Type B pancreatic cell (in vitro differentiated cells): ENCODE measurements around the gene ATF2. TPM values are rescaled to one million over a fixed set of nuclear protein-coding genes. Genes with fewer than 3 reads are reported as not detected.

ENCODE experiments used
- DNase-seq: peaks from one replicate; pipeline ENCODE4 v3.0.0; 2021; ENCODE audit warnings: mixed read lengths; ENCODE audit not compliant: unreplicated experiment; ENCODE audit errors: extremely low spot score
- H3K27ac Mint-ChIP-seq: 2 replicates; pipeline ENCODE4 v1.8.0; 2021; ENCODE audit warnings: mild to moderate bottlenecking, mixed read lengths
- H3K27me3 Mint-ChIP-seq: 2 replicates; pipeline ENCODE4 v1.8.0; 2021; ENCODE audit warnings: mixed read lengths
- H3K36me3 Mint-ChIP-seq: 2 replicates; pipeline ENCODE4 v1.8.0; 2021; ENCODE audit warnings: mixed read lengths
- H3K4me1 Mint-ChIP-seq: one replicate; pipeline ENCODE4 v1.8.0; 2021; ENCODE audit warnings: mixed read lengths; ENCODE audit not compliant: unreplicated experiment
- H3K4me3 Mint-ChIP-seq: 2 replicates; pipeline ENCODE4 v1.8.0; 2021; ENCODE audit warnings: mild to moderate bottlenecking, mixed read lengths
- H3K9me3 Mint-ChIP-seq: 2 replicates; pipeline ENCODE4 v1.8.0; 2021; ENCODE audit warnings: mixed read lengths
- total RNA-seq: library from RNA; stranded (reverse); gene quantifications from 2 replicates; pipeline ENCODE4 v1.2.1, GENCODE V29; 2021; ENCODE audit warnings: low replicate concordance
- TF ChIP-seq, protein P1 (sequence below): fragments of 200-600 bp; sonication (generic); conservative IDR thresholded peaks from 2 replicates; pipeline ENCODE4 v1.5.0; 2021; ENCODE audit warnings: antibody characterized with exemption, mild to moderate bottlenecking

ATF2 gene
- total RNA-seq, 1 donor from 2014 or later: 56.1 TPM

DNA sequence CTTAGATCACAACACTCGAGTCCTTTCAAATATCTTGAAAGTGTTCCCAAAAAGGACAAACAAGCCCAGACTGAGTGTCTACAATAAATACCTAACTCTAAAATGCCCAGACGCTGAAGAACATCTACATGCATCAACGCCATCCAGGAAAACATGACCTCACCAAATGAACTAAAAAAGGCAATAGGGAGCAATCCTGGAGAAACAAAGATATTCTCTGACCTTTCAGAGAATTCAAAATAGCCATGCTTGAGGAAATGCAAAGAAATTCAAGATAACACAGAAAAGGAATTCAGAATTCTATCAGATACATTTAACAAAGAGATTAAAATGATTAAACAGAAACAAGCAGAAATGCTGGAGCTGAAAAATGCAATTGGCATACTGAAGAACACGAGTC, 101.6 kb downstream of the ATF2 start:
- H3K36me3 Mint-ChIP-seq: peaks cover 27% of the 10 kb centered on the region
- TF ChIP-seq, protein P1, sequence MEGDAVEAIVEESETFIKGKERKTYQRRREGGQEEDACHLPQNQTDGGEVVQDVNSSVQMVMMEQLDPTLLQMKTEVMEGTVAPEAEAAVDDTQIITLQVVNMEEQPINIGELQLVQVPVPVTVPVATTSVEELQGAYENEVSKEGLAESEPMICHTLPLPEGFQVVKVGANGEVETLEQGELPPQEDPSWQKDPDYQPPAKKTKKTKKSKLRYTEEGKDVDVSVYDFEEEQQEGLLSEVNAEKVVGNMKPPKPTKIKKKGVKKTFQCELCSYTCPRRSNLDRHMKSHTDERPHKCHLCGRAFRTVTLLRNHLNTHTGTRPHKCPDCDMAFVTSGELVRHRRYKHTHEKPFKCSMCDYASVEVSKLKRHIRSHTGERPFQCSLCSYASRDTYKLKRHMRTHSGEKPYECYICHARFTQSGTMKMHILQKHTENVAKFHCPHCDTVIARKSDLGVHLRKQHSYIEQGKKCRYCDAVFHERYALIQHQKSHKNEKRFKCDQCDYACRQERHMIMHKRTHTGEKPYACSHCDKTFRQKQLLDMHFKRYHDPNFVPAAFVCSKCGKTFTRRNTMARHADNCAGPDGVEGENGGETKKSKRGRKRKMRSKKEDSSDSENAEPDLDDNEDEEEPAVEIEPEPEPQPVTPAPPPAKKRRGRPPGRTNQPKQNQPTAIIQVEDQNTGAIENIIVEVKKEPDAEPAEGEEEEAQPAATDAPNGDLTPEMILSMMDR: no peak
- no peak for DNase-seq
- H3K27ac Mint-ChIP-seq: no peak overlapping the region
- H3K4me3 Mint-ChIP-seq: no peak overlapping the region
- H3K4me1 Mint-ChIP-seq: no peaks in the 10 kb centered on the region
- H3K9me3 Mint-ChIP-seq: no peaks in the 10 kb centered on the region
- H3K27me3 Mint-ChIP-seq: no peaks in the 10 kb centered on the region

DNA sequence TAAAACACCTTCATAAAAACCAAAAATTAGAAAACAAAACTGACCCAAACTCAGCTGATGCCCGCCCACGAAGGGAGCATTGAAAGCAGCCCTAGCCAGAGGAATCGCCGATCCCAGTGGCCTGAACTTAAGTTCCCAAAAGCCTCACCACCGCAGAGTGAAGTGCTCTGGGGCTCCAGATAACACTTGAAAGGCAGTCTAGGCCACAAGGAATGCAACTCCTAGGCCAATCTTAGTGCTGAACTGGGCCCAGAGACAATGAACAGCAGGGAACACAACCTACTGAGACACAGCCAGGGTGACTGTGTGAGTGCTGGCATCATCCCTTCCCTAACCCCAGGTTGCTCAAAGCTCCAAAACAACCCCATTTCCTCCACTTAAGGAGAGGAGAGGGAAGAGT, 103.2 kb downstream of the ATF2 start:
- DNase-seq: no peak
- no peaks in the 10 kb centered on the region for H3K9me3 Mint-ChIP-seq
- no peaks in the 10 kb centered on the region for H3K27me3 Mint-ChIP-seq
- peaks cover 20% of the 10 kb centered on the region for H3K36me3 Mint-ChIP-seq
- H3K4me1 Mint-ChIP-seq: no peaks in the 10 kb centered on the region
- no peak overlapping the region for H3K4me3 Mint-ChIP-seq
- TF ChIP-seq, protein P1: no peak
- no peak overlapping the region for H3K27ac Mint-ChIP-seq

DNA sequence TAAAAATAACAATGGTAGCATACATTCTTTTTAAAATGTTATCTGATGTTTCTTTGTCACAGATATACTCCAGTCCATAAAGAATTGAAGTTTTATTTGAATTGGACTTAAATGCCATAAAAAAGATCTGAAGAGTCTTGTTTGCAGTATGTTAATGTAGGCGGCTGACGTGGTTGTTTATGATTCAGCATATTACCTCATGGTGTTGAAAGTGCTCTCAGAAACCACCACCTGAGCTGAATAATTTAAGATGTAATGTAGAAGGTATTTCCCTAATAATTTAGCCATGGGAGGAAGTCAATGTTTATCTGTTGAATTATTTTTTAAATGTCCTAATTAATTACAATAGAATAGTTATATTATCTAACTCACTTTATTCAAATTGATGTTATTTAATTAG, 104.3 kb downstream of the ATF2 start:
- Mint-ChIP-seq H3K9me3 (no peaks in the 10 kb centered on the region), H3K36me3 (peaks cover 14% of the 10 kb centered on the region), H3K4me1 (no peaks in the 10 kb centered on the region), H3K27me3 (no peaks in the 10 kb centered on the region), H3K27ac (no peak overlapping the region), H3K4me3 (no peak overlapping the region)
- no peak for DNase-seq
- TF ChIP-seq, protein P1: no peak

DNA sequence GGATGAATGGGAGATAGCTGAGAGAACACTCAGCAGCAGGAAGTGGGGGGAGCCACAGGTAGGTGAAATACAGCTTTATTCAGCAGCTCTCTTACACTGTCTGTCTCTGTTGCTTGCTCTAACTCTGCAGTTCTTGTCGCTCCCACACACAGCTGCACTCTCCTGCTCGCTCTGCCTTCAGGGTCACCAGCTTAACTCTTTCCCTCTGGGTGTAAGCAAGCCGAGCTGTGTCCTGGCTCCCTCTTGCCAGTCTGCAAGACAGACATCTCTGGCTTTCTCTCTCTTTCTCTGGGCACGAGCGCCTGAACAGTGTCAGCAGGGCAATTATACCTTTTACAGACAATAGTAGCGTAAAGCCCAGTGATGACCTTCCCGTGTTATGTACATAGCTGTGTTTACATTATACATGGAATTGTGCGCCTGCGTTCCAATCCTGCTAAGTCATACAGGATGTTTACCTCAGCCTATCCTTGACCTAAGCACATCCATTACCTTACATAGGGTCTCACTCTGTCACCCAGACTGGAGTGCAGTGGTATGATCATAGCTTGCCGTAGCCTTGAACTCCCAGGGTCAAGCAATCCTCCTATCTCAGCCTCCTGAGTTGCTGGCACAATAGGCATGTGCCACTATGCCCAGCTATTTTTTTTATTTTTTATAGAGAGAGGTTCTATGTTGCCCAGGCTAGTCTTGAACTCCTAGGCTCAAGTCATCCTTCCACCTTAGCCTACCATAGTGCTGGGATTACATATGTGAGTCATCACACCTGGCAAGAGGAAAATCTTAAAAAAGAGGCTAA, 105.0 kb downstream of the ATF2 start:
- no peaks in the 10 kb centered on the region for H3K27me3 Mint-ChIP-seq
- H3K9me3 Mint-ChIP-seq: no peaks in the 10 kb centered on the region
- no peak overlapping the region for H3K4me3 Mint-ChIP-seq
- TF ChIP-seq, protein P1: no peak
- H3K27ac Mint-ChIP-seq: no peak overlapping the region
- H3K36me3 Mint-ChIP-seq: peaks cover 12% of the 10 kb centered on the region
- no peak for DNase-seq
- no peaks in the 10 kb centered on the region for H3K4me1 Mint-ChIP-seq

DNA sequence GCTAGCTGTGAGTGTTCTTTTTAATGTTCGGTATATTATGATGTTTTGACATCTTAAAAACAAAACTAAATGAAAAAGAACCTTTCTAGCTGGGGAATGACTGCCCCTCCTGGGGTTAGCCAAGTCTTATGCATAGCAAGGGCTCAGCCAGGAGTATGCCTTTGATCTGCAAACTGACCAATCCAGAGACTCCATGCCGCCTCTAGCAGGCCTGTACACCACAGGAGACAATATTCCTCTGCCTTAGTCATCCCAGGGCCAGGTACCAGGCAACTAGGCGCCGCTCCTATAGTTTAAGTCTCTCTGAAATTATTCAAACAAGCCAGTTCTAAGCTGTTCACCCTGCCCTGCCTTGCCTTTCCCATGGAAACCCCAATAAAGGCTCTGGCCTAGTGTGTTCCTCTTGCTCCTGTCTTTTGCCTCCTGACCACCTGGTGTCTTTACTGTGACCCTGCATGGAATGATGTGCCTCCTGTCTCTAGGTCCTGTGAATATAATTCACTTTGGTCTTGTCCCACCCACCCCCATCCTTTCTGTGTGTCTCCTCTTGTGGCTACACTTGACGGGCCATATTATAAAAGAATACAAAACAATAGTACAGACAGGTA, 110.8 kb downstream of the ATF2 start:
- H3K27ac Mint-ChIP-seq: no peak overlapping the region
- H3K27me3 Mint-ChIP-seq: no peaks in the 10 kb centered on the region
- no peaks in the 10 kb centered on the region for H3K9me3 Mint-ChIP-seq
- no peak overlapping the region for H3K4me3 Mint-ChIP-seq
- no peaks in the 10 kb centered on the region for H3K36me3 Mint-ChIP-seq
- H3K4me1 Mint-ChIP-seq: peaks cover 8% of the 10 kb centered on the region
- TF ChIP-seq, protein P1: no peak
- no peak for DNase-seq
